DND-41 (cell line): ENCODE results near the gene NLGN1.

Source experiments
- EZH2 ChIP-seq: IDR thresholded peaks from 3 replicates; pipeline ENCODE4 v1.6.1; 2012; ENCODE audit warnings: borderline replicate concordance, low read depth, mild to moderate bottlenecking, moderate library complexity, low read length, inconsistent platforms; ENCODE audit not compliant: severe bottlenecking
- TF ChIP-seq, protein P1 (sequence below): IDR thresholded peaks from 2 replicates; pipeline ENCODE4 v1.5.1; 2012; ENCODE audit warnings: borderline replicate concordance, low read length, moderate library complexity, mild to moderate bottlenecking; ENCODE audit not compliant: poor library complexity, severe bottlenecking; ENCODE audit errors: extremely low read depth

DNA sequence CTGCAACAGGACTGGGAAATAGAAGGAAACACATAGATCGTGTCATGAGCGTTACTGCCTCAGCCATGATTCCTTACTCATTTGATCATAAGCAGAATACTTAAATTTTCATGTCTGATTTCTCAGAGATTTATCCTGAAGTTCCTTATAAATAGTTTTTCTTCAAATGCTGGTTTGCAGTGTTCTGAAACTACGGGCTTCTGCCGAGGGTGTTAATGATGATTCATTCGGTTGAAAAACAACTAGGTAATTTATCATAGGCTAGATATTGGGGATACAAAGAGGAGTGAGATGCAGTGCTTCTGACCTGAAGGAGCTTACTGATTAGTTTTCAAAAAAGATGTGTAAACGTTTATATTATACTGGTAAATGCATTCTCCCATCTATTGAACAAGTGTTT lies 428.9 kb downstream of the NLGN1 start:
- TF ChIP-seq, protein P1, sequence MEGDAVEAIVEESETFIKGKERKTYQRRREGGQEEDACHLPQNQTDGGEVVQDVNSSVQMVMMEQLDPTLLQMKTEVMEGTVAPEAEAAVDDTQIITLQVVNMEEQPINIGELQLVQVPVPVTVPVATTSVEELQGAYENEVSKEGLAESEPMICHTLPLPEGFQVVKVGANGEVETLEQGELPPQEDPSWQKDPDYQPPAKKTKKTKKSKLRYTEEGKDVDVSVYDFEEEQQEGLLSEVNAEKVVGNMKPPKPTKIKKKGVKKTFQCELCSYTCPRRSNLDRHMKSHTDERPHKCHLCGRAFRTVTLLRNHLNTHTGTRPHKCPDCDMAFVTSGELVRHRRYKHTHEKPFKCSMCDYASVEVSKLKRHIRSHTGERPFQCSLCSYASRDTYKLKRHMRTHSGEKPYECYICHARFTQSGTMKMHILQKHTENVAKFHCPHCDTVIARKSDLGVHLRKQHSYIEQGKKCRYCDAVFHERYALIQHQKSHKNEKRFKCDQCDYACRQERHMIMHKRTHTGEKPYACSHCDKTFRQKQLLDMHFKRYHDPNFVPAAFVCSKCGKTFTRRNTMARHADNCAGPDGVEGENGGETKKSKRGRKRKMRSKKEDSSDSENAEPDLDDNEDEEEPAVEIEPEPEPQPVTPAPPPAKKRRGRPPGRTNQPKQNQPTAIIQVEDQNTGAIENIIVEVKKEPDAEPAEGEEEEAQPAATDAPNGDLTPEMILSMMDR = no peak
- no peak for TF ChIP-seq EZH2
